Measurements from ENCODE around the gene ANKS1B. TPM values are rescaled to one million over a fixed set of nuclear protein-coding genes. Genes with fewer than 3 reads are reported as not detected.

ANKS1B gene
- total RNA-seq, 1 experiment from 2014 or later, result 0.54 TPM

GRCh38 chr12:98908866-98909265 is 1075.9 kb downstream of the ANKS1B start:
- RAD21 ChIA-PET (ENCODE audit: low non-redundant PET in 1 of 2, low total read pairs in 2 of 2, uncharacterized antibody in 2 of 2, unreplicated experiment in 2 of 2), result no interaction called here

GRCh38 chr12:98903875-98904274 is 1080.9 kb downstream of the ANKS1B start:
- no peak for ATAC-seq
- POLR2A ChIA-PET, result no interaction called here
- H3K9ac ChIP-seq (ENCODE audit: low read length), result no peak overlapping the region
- no peaks in the 10 kb centered on the region for H3K79me2 ChIP-seq (ENCODE audit: insufficient read depth, low read length)
- no peak overlapping the region for H2AFZ ChIP-seq (ENCODE audit: low read depth, low read length, poor library complexity, severe bottlenecking)
- no peak overlapping the region for H3K27ac ChIP-seq (ENCODE audit: low read depth, low read length)
- H3K9me3 ChIP-seq (ENCODE audit: control insufficient read depth in 1 of 2, insufficient read depth in 1 of 2, low read depth in 1 of 2, low read length in 2 of 2), result no peaks in the 10 kb centered on the region
- DNase-seq (ENCODE audit: low read depth, low spot score), result no peak
- no peaks in the 10 kb centered on the region for H4K20me1 ChIP-seq (ENCODE audit: insufficient read depth)
- no TSS peak for BruUV-seq (replicated peaks)
- CTCF ChIA-PET, result no interaction called here
- no peaks in the 10 kb centered on the region; the same call in 1 of the 2 replicates for H3K27me3 ChIP-seq (ENCODE audit: insufficient read depth, low read length)
- no peaks in the 10 kb centered on the region for H3K4me1 ChIP-seq (ENCODE audit: control insufficient read depth in 1 of 2, insufficient read depth in 2 of 2, low read length in 2 of 2)
- intact Hi-C loops (cut with micrococcal nuclease), result no loop called here
- H3K4me2 ChIP-seq (ENCODE audit: low read length), result no peak overlapping the region
- H3K9me2 ChIP-seq (ENCODE audit: insufficient read depth), result no peaks in the 10 kb centered on the region
- TF ChIP-seq FOSL1 (IDR thresholded peaks at IDR 0.05; ENCODE audit: low read depth) (no peak), CEBPB (IDR thresholded peaks at IDR 0.05; ENCODE audit: low read depth) (no peak)
- no peak overlapping the region for H3K4me3 ChIP-seq (replicated peaks in 1 of 2; ENCODE audit: low read depth in 1 of 2, low read length in 2 of 2)
- H3K36me3 ChIP-seq (ENCODE audit: control insufficient read depth in 1 of 2, insufficient read depth in 2 of 2, low read length in 2 of 2), result no peaks in the 10 kb centered on the region
- RAD21 ChIA-PET (ENCODE audit: low non-redundant PET in 1 of 2, low total read pairs in 2 of 2, uncharacterized antibody in 2 of 2, unreplicated experiment in 2 of 2), result no interaction called here

More at GRCh38 chr12:98908866-98909265, 1075.9 kb downstream of the ANKS1B start:
- H3K27ac ChIP-seq (ENCODE audit: low read depth, low read length), result no peak overlapping the region
- peaks cover 20% of the 10 kb centered on the region for H3K27me3 ChIP-seq (ENCODE audit: insufficient read depth, low read length)
- ChIA-PET CTCF (no interaction called here), POLR2A (no interaction called here)
- no peaks in the 10 kb centered on the region for H3K79me2 ChIP-seq (ENCODE audit: insufficient read depth, low read length)
- H3K4me2 ChIP-seq (ENCODE audit: low read length), result no peak overlapping the region
- no peaks in the 10 kb centered on the region for H3K4me1 ChIP-seq (ENCODE audit: control insufficient read depth in 1 of 2, insufficient read depth in 2 of 2, low read length in 2 of 2)
- intact Hi-C loops (cut with micrococcal nuclease), result no loop called here
- no peaks in the 10 kb centered on the region for H4K20me1 ChIP-seq (ENCODE audit: insufficient read depth)
- DNase-seq (ENCODE audit: low read depth, low spot score) (no peak), ATAC-seq (no peak)
- BruUV-seq (replicated peaks), result no TSS peak
- H3K9me2 ChIP-seq (ENCODE audit: insufficient read depth), result no peaks in the 10 kb centered on the region
- no peaks in the 10 kb centered on the region for H3K36me3 ChIP-seq (ENCODE audit: control insufficient read depth in 1 of 2, insufficient read depth in 2 of 2, low read length in 2 of 2)
- no peak overlapping the region for H2AFZ ChIP-seq (ENCODE audit: low read depth, low read length, poor library complexity, severe bottlenecking)
- no peak overlapping the region for H3K4me3 ChIP-seq (replicated peaks in 1 of 2; ENCODE audit: low read depth in 1 of 2, low read length in 2 of 2)
- no peaks in the 10 kb centered on the region for H3K9me3 ChIP-seq (ENCODE audit: control insufficient read depth in 1 of 2, insufficient read depth in 1 of 2, low read depth in 1 of 2, low read length in 2 of 2)
- TF ChIP-seq YY1 (IDR thresholded peaks at IDR 0.05; ENCODE audit: extremely low read depth, insufficient replicate concordance, low read depth, low read length), result no peak
- TF ChIP-seq EZH2 (IDR thresholded peaks at IDR 0.05), result no peak
- TF ChIP-seq ZNF274 (IDR thresholded peaks at IDR 0.05; ENCODE audit: low read depth, low read length), result no peak
- no peak for TF ChIP-seq POLR2AphosphoS5 (IDR thresholded peaks at IDR 0.05; ENCODE audit: low read depth, low read length)
- TF ChIP-seq TCF7L2 (IDR thresholded peaks at IDR 0.05; ENCODE audit: borderline replicate concordance, extremely low read depth, insufficient read depth, insufficient read length), result no peak
- TF ChIP-seq, protein P1, sequence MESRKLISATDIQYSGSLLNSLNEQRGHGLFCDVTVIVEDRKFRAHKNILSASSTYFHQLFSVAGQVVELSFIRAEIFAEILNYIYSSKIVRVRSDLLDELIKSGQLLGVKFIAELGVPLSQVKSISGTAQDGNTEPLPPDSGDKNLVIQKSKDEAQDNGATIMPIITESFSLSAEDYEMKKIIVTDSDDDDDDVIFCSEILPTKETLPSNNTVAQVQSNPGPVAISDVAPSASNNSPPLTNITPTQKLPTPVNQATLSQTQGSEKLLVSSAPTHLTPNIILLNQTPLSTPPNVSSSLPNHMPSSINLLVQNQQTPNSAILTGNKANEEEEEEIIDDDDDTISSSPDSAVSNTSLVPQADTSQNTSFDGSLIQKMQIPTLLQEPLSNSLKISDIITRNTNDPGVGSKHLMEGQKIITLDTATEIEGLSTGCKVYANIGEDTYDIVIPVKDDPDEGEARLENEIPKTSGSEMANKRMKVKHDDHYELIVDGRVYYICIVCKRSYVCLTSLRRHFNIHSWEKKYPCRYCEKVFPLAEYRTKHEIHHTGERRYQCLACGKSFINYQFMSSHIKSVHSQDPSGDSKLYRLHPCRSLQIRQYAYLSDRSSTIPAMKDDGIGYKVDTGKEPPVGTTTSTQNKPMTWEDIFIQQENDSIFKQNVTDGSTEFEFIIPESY (IDR thresholded peaks at IDR 0.05; ENCODE audit: extremely low read depth, insufficient replicate concordance, low read length), result no peak
- no peak for TF ChIP-seq CEBPB (IDR thresholded peaks at IDR 0.05; ENCODE audit: low read depth)
- no peak for TF ChIP-seq FOSL1 (IDR thresholded peaks at IDR 0.05; ENCODE audit: low read depth)
- no peak for TF ChIP-seq ZFX (IDR thresholded peaks at IDR 0.05)
- no peak for TF ChIP-seq POLR2A (IDR thresholded peaks at IDR 0.05; ENCODE audit: borderline replicate concordance, extremely low read depth, insufficient read depth, insufficient read length)
- TF ChIP-seq ELF1 (IDR thresholded peaks at IDR 0.05; ENCODE audit: borderline replicate concordance, low read depth), result no peak
- H3K9ac ChIP-seq (ENCODE audit: low read length), result no peak overlapping the region

All from HCT116 (cell line).